Upper lobe of left lung (tissue), 4 donors: Measurements from ENCODE around the gene JCAD.

Experiments used
- CTCF ChIP-seq, 6 experiments: fragments of 450-650 bp in 4 of 6; fragments of 200-600 bp in 2 of 6; sonication (generic) in 2 of 6; IDR thresholded peaks; one replicate each; pipeline ENCODE4 v1.5.1; 2016 to 2019; ENCODE audit warnings: antibody characterized with exemption in 6 of 6
- POLR2A ChIP-seq, 4 donors: fragments of 450-650 bp; IDR thresholded peaks; one replicate each; pipeline ENCODE4 v1.5.1; 2016 to 2017; ENCODE audit warnings: antibody characterized with exemption in 4 of 4, mild to moderate bottlenecking in 2 of 4

GRCh38 chr10:29991382-29991781 lies 68.0 kb downstream of the JCAD start:
- TF ChIP-seq CTCF (IDR thresholded peaks at IDR 0.05), result no peak
- no peak for TF ChIP-seq POLR2A (IDR thresholded peaks at IDR 0.05)
